ENCODE results near the gene CYP4B1.
"Not testable (repeated sequence)": the region's sequence is repeated elsewhere in the genome, so short reads cannot be mapped to it uniquely, and the experiment has no call there.

Gene CYP4B1

DNA sequence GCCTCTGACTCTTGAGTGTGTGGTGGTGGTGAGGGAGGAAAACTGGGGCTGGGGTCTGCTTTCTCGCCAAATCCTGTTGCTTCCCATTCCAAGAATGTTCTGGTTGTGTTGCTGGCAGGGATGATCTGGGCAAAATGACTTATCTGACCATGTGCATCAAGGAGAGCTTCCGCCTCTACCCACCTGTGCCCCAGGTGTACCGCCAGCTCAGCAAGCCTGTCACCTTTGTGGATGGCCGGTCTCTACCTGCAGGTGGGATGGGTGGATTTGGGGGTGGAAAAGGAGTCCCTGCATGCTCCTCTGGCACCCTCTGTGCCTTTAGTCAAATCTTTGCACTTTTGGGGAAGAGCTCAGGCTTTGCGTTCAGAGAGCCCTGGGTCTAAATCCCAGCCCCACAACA lies 18.1 kb downstream of the CYP4B1 start:
- DNase-seq (ENCODE audit: low spot score) = no peak

DNA sequence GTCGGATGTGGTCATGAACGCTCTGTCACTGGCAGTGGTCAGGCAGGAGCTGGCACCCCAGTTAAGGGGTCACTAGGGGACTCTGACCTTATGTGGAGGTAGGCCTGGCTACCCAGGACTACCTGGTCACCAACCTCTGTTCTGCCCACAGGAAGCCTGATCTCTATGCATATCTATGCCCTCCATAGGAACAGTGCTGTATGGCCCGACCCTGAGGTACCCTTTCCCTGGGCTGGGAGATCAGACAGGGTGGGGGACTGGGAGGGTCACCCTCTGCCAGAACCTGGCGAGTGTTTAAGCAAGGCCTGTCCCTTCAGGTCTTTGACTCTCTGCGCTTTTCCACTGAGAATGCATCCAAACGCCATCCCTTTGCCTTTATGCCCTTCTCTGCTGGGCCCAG lies 19.0 kb downstream of the CYP4B1 start:
- no peak for DNase-seq (ENCODE audit: low spot score)

DNA sequence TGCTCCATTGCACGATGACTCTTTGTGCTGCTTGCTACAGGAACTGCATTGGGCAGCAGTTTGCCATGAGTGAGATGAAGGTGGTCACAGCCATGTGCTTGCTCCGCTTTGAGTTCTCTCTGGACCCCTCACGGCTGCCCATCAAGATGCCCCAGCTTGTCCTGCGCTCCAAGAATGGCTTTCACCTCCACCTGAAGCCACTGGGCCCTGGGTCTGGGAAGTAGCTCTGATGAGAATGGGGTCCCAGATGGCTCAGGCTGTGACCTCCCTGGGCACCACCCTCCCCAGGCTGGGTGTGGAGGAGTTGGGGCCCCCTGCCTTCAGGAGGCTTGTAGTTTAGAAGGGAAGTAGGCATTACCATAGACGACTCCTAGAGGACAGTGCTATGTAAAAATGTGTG lies 19.7 kb downstream of the CYP4B1 start:
- no peak for DNase-seq (ENCODE audit: low spot score)

DNA sequence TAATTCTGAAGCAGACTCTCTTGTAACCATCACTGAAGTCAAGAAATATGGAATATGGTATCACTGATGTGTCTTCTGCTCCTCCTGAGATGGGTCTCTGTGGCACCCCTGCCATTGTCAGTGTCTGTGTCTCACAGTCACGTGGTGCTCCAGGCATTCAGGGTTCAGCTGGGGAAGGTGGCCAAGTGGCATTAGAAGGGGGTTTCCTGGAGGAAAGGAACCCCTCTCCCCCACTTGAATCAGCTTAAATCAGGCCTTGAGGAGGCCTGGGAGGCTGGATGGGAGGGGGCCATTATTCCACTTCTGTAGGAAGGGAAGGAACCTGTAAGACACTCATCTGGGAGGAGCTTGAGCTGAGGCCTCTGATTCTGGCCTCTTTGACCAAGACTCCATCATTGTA lies 20.5 kb downstream of the CYP4B1 start:
- no peak for DNase-seq (ENCODE audit: low spot score)

DNA sequence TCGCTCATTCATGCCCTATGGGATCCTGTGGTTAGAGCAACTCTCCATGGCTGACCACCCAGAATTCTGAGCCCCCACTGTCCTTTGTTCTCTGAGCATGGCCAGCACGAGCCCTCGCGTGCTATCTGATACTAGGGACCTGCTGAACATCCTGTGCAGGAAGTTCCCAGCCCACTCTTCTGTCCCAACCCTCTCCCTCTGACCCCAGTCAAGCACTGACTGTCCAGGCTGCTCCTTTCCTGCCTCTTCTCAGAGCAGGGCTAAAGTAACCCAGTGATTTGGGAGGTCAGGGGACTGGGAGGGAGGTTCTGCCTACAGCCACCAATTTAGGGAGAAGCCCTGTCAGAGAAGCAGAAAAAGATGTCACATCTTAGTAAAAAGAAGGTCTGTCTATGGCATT lies 21.2 kb downstream of the CYP4B1 start:
- DNase-seq (ENCODE audit: low spot score) = no peak

DNA sequence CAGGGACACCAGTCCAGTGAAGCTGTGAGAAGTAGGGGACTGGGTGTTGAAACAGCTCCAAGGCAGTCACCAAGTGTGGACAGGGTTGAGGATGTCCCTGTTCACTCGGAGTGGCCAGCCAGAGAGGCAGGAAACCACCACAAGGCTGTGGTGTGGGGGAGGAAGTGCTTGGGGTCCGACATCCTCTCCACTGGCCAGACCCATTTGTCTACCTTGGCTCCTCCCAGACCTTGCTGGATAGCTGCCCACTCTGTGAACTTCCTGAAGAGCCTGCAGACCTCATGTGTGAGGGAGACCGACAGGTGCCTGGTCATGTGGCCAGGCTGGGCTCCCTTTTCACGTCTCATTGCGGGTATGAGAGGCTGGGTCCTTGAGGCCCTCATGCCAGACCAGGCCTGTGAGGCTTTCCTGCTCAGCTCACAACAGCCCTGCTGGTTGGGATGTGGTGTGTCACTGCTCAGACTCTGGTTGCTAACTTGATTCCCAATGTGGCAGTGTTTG lies 21.8 kb downstream of the CYP4B1 start:
- DNase-seq (ENCODE audit: low spot score) = no peak

DNA sequence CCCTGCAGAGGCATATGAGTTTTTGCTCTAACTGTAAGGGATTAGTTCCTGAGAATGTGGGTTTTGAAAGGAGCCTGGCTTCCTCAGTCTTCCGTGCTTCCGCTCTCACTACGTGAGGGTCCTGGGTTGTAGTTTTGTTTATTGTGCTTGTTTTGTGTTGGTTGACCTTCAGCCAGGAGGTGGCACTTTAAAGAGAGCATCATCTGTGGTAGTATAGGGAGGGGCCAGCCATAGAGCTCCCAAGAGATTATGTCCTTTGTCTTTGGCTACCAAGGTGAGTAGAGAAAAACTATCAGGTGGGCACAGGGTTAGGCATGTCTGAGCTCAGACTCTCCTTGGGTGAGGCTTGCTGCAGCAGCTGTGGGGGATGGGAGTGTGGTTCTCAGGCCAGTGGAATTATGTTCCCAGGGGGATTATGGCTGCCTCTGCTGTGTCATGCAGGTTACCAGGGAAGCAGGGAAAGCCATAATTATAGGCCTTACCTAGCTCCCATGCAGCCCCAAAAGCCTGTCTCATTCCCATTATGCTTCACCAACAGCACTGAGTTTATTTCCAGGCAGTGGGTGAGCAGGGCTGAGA lies 23.5 kb downstream of the CYP4B1 start:
- DNase-seq (ENCODE audit: low spot score) = no peak

DNA sequence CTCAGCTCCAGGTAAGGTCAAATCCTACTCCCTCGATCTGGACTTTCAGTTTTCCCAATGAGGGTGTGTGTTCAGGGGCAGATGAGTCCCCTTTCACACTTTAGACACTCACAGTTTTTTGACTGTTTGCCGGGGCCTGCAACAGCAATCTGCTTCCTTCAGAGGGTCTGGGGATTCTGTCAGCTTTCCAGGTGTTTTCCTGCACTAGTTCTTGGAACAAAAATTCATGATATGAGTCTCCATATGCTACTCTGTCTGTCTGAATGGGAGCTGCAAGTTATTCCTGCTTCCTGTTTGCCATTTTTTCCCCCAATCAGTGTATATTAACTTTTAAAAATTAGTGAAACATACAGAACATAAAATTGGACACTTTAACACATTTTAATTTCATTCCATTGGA lies 24.3 kb downstream of the CYP4B1 start:
- no peak for DNase-seq (ENCODE audit: low spot score)

DNA sequence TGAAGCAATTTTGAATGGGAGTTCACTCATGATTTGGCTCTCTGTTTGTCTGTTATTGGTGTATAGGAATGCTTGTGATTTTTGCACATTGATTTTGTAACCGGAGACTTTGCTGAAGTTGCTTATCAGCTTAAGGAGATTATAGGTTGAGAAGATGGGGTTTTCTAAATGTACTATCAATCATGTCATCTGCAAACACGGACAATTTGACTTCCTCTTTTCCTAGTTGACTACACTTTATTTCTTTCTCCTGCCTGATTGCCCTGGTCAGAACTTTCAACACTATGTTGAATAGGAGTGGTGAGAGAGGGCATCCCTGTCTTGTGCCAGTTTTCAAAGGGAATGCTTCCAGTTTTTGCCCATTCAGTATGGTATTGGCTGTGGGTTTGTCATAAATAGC lies 28.0 kb downstream of the CYP4B1 start:
- not testable (repeated sequence) for DNase-seq (ENCODE audit: low spot score)

DNA sequence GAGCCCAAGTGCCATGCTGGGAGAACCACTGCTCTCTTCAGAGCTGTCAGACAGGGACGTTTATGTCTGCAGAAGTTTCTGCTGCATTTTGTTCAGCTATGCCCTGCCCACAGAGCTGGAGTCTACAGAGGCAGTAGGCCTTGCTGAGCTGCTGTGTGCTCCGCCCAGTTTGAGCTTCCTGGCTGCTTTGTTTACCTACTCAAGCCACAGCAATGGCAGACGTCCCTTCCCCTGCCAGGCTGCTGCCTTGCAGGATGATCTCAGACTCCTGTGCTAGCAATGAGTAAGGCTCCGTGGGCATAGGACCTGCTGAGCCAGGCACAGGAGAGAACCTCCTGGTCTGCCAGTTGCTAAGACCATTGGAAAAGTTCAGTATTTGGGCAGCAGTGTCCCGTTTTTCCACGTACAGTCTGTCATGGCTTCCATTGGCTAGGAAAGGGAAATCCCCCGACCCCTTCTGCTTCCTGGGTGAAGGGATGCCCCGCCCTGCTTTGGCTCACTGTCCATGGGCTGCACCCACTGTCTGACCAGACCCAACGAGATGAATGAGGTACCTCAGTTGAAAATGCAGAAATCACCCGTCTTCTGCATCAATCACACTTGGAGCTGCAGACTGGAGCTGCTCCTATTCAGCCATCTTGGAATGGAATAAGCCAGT lies 31.9 kb downstream of the CYP4B1 start:
- no peak for DNase-seq (ENCODE audit: low spot score)

DNA sequence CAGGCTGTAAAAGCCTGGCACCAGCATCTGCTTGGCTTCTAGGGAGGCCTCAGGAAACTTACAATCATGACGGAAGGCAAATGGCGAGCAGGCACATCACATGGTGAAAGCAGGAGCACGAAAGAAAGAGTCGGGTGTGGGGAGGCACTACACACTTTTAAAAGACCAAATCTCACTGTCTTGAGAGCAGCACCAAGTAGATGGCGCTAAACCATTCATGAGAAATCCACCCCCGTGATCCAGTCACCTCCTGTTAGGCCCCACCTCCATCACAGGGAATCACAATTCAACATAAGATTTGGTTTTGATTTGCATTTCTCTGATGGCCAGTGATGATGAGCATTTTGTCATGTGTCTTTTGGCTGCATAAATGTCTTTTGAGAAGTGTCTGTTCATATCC lies 36.6 kb downstream of the CYP4B1 start:
- DNase-seq (ENCODE audit: low spot score) = not testable (repeated sequence)

DNA sequence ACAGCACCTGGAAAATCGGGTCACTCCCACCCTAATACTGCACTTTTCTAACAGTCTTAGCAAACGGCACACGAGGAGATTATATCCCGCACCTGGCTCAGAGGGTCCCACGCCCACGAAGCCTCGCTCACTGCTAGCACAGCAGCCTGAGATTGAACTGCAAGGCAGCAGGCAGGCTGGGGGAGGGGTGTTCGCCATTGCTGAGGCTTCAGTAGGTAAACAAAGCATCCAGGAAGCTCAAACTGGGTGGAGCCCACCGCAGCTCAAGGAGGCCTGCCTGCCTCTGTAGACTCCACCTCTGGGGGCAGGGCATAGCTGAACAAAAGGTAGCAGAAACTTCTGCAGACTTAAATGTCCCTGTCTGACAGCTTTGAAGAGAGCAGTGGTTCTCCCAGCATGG lies 47.5 kb downstream of the CYP4B1 start:
- DNase-seq (ENCODE audit: low spot score) = not testable (repeated sequence)

DNA sequence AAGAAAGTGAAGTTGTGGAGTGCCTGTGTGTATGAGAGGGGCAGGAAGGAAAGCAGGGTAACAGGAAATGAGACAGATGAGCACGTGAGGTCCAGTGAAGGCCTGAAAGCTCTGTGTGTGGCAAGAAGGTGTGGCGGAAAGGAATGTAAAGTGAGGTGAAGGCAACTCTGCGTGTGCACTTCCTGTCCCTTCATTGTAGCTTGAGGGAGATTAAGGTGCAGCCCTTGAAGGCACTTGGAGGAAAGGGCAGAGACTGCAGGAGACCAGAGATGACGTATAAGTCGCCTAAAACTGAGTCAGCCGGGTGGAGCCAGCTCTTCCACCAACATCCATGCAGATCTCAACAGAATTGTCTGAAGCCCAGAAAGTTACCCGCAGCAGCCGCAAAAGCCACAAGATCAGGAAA lies 58.8 kb downstream of the CYP4B1 start:
- peak; percentile 21 for DNase-seq (ENCODE audit: low spot score)

DNA sequence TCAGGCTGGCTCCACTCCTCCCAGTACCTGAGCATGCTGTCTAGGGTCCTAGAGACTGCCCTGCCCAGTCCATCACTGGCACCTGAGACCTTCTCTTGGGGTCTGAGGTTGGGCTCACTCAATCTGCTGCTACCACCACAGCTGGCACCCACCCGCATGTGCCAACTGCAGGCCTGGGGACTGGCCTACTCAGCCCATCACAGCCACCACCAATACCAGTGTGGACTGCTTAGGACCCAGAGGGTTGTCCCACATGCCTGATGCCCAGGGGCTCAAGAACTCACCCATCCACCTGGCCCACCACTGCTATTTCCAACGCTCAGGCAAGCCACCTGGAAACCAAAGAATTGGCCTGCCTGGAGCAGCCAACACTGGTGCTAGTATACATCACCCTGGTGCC lies 63.5 kb downstream of the CYP4B1 start:
- DNase-seq (ENCODE audit: low spot score) = no peak

All from LoVo (cell line).